IPS DF 6.9 (cell line): ENCODE results near the gene FHIT.

Experiments
- DNase-seq: peaks from one replicate; pipeline ENCODE4 v3.0.0-alpha.2; 2013; ENCODE audit warnings: low read depth, low spot score
- H3K27ac ChIP-seq: one replicate; pipeline ENCODE4 v1.5.1; 2013; ENCODE audit warnings: low read length, control low read depth
- H3K27me3 ChIP-seq: 2 replicates; pipeline ENCODE4 v1.6.1; 2013; ENCODE audit warnings: mild to moderate bottlenecking, low read length; ENCODE audit not compliant: control insufficient read depth, insufficient read depth
- H3K36me3 ChIP-seq: 2 replicates; pipeline ENCODE4 v1.6.1; 2013; ENCODE audit warnings: low read length; ENCODE audit not compliant: control insufficient read depth, insufficient read depth
- H3K4me1 ChIP-seq: 2 replicates; pipeline ENCODE4 v1.6.1; 2013; ENCODE audit warnings: low read length; ENCODE audit not compliant: control insufficient read depth, insufficient read depth
- H3K4me3 ChIP-seq: 2 replicates; pipeline ENCODE4 v1.5.1; 2013; ENCODE audit warnings: mild to moderate bottlenecking, low read length
- H3K9me3 ChIP-seq: 2 replicates; pipeline ENCODE4 v1.6.1; 2013; ENCODE audit warnings: low read length, inconsistent platforms; ENCODE audit not compliant: control insufficient read depth, insufficient read depth
- WGBS: extraction: QIAGEN DNeasy Blood & Tissue Kit; methylation state at CpG from one replicate; pipeline ENCODE4 v1.1.7; 2013; ENCODE audit warnings: mixed read lengths, missing lambda C conversion rate; ENCODE audit not compliant: insufficient read length, insufficient coverage; 5-methylcytosine and 5-hydroxymethylcytosine counted together

FHIT gene

DNA sequence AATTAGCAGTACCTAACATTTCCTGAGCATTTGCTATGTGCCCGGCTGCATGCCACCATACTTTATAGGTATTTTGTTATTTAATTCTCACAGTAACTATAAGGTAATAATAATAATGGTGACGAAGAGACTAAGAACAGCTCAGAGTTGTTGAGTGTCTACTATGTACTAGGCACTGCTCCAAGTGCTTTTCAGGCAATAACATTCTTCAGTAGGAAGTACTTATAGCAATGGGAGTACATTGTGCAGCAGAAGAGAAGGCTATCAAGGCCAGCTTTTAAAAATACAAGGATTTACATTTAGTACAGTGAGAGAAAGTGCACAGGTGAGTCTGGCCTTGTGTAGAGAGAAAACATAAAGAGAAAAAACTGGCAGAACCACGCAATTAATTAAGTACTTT is 647.4 kb downstream of the FHIT start:
- 0 out of 2 replicates have a peak, but pooled peaks cover 1% of the 10 kb centered on the region for H3K4me1 ChIP-seq
- WGBS: no CpG with 5 or more reads among the region's 3 CpGs
- no peak for DNase-seq

DNA sequence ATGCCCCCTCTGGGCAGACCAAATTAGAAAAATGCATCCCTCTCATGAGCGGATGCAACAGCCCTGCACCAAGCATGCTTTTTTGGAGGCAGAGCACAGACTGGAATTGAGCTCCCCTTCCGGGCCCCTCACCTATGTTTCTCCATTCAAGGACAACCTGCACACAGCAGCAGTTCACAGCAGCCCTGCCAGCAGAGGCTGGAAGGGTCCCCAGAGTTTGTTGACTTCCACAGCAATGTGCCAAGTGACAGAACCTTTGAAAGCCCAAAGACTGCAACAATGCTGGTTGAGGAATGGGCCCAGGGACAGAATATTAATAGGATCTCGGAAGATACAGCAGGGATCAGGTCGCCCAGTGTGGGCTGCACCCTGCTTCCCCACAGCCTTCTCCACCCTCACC is 650.4 kb downstream of the FHIT start:
- WGBS: no CpG with 5 or more reads among the region's 4 CpGs
- H3K27me3 ChIP-seq: no peaks in the 10 kb centered on the region
- H3K36me3 ChIP-seq: no peaks in the 10 kb centered on the region
- H3K4me1 ChIP-seq: 0 out of 2 replicates have a peak, but pooled peaks cover 1% of the 10 kb centered on the region
- H3K27ac ChIP-seq: no peak overlapping the region
- no peak for DNase-seq
- no peaks in the 10 kb centered on the region for H3K9me3 ChIP-seq
- no peak overlapping the region for H3K4me3 ChIP-seq

More for the DNA sequence above, 647.4 kb downstream of the FHIT start:
- Histone ChIP-seq H3K9me3 (no peaks in the 10 kb centered on the region), H3K4me3 (no peak overlapping the region), H3K27me3 (no peaks in the 10 kb centered on the region), H3K36me3 (no peaks in the 10 kb centered on the region), H3K27ac (no peak overlapping the region)

DNA sequence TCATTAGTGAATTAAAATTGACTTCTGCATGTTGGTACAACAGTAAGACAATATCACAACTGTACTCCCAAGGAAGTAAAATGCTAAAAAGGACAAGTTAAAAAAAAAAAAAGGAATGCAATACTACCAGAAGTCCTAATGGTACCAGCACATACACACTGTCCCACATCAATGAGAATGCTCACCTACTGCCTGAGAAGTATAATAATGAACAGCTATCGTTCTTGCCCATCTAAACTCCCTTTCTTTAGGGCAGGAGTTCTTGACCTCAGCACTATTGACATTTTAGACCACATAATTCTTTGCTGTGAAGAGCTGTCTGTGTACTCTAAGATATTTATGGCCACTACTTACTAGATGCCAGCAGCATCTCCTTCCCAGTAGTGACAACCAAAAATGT is 651.7 kb downstream of the FHIT start:
- H3K27ac ChIP-seq: no peak overlapping the region
- no peaks in the 10 kb centered on the region for H3K9me3 ChIP-seq
- 0 out of 2 replicates have a peak, but pooled peaks cover 1% of the 10 kb centered on the region for H3K4me1 ChIP-seq
- no peaks in the 10 kb centered on the region for H3K27me3 ChIP-seq
- H3K4me3 ChIP-seq: no peak overlapping the region
- no peak for DNase-seq
- no CpG with 5 or more reads among the region's 1 CpG for WGBS
- no peaks in the 10 kb centered on the region for H3K36me3 ChIP-seq

DNA sequence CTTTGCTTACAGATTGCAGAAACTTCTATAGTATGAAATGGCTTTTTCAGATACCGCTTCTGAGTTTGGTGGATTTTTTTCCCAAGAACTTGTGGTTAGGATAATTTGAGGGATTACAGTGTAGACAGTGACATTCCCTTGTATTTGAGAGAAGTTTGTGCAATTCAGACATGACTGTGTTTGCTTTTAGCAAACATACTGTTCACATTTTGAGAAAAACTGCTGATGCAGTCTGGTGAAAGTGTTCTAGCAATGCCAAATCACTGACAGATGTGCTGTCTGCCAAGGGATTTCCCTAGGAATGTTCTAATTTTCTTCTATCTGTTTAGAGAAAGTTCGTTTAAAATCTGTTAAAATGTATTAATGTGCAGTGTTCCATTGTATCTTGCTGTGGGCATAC is 652.6 kb downstream of the FHIT start:
- no peaks in the 10 kb centered on the region for H3K36me3 ChIP-seq
- WGBS: no CpG with 5 or more reads among the region's 2 CpGs
- H3K4me1 ChIP-seq: 0 out of 2 replicates have a peak, but pooled peaks cover 1% of the 10 kb centered on the region
- H3K4me3 ChIP-seq: no peak overlapping the region
- H3K27me3 ChIP-seq: no peaks in the 10 kb centered on the region
- H3K27ac ChIP-seq: no peak overlapping the region
- DNase-seq: no peak
- no peaks in the 10 kb centered on the region for H3K9me3 ChIP-seq

- Histone ChIP-seq H3K4me1 (no peaks in the 10 kb centered on the region), H3K36me3 (no peaks in the 10 kb centered on the region), H3K9me3 (no peaks in the 10 kb centered on the region), H3K27me3 (no peaks in the 10 kb centered on the region), H3K4me3 (no peak overlapping the region), H3K27ac (no peak overlapping the region)
- no CpG with 5 or more reads among the region's 6 CpGs for WGBS
- no peak for DNase-seq
These were observed 657.2 kb downstream of the FHIT start for GRCh38 chr3:60594025-60594424.

DNA sequence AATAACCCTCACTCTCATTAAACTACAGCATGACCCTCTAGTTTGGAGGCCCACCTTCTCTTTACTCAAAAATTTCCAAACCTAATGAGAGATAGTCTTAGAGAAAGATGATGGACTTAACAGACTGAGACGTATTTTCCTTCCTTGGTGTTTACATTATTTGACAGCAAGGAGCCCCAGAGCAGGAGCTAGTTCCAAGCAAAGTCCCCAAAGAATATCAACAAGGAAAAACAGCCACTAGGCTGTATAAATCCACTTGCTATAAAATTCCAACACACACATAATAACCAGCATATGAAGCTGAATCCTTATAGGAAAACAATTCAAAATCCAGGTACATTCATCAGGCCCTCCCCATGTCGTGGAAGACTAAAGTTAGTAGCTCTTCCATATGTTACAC is 660.0 kb downstream of the FHIT start:
- no peak overlapping the region for H3K27ac ChIP-seq
- H3K36me3 ChIP-seq: no peaks in the 10 kb centered on the region
- no peak for DNase-seq
- no peaks in the 10 kb centered on the region for H3K9me3 ChIP-seq
- H3K4me1 ChIP-seq: peaks cover 3% of the 10 kb centered on the region; the same call in 1 of the 2 replicates
- no peak overlapping the region for H3K4me3 ChIP-seq
- H3K27me3 ChIP-seq: no peaks in the 10 kb centered on the region
- no CpG with 5 or more reads among the region's 2 CpGs for WGBS

DNA sequence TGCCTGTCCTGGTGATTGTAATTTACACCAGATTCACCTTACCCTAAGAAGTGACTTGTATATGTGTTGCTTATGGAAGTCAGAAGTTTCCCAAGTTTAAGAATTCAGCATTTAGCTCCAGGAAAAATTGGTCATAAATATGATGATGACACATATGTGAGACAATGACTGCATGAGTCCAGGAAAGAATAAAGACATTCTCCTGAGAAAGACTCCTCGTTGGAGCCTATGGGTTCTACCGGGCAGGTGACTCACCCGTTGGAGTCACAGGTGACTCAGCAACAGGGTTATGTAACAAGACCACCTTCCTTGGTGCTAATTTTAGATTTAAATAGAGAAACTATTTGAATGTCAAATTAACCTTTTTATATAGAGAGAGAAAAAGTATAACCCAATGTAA is 662.4 kb downstream of the FHIT start:
- Histone ChIP-seq H3K4me1 (peaks cover 3% of the 10 kb centered on the region; the same call in 1 of the 2 replicates), H3K9me3 (no peaks in the 10 kb centered on the region), H3K36me3 (no peaks in the 10 kb centered on the region), H3K27me3 (no peaks in the 10 kb centered on the region), H3K27ac (no peak overlapping the region), H3K4me3 (no peak overlapping the region)
- WGBS: no CpG with 5 or more reads among the region's 3 CpGs
- no peak for DNase-seq

GRCh38 chr3:60585918-60586317 is 665.3 kb downstream of the FHIT start:
- no peak overlapping the region for H3K27ac ChIP-seq

GRCh38 chr3:60584250-60584649 is 667.0 kb downstream of the FHIT start:
- no peak overlapping the region for H3K4me3 ChIP-seq
- H3K27me3 ChIP-seq: no peaks in the 10 kb centered on the region
- WGBS: no CpG with 5 or more reads among the region's 2 CpGs
- H3K36me3 ChIP-seq: no peaks in the 10 kb centered on the region
- H3K27ac ChIP-seq: no peak overlapping the region
- H3K9me3 ChIP-seq: no peaks in the 10 kb centered on the region
- peaks cover 4% of the 10 kb centered on the region; the same call in 1 of the 2 replicates for H3K4me1 ChIP-seq
- DNase-seq: no peak

More at GRCh38 chr3:60585918-60586317, 665.3 kb downstream of the FHIT start:
- Histone ChIP-seq H3K27me3 (no peaks in the 10 kb centered on the region), H3K4me1 (peaks cover 4% of the 10 kb centered on the region; the same call in 1 of the 2 replicates), H3K4me3 (no peak overlapping the region), H3K9me3 (no peaks in the 10 kb centered on the region), H3K36me3 (no peaks in the 10 kb centered on the region)
- WGBS: no CpG with 5 or more reads among the region's 1 CpG
- DNase-seq: no peak

DNA sequence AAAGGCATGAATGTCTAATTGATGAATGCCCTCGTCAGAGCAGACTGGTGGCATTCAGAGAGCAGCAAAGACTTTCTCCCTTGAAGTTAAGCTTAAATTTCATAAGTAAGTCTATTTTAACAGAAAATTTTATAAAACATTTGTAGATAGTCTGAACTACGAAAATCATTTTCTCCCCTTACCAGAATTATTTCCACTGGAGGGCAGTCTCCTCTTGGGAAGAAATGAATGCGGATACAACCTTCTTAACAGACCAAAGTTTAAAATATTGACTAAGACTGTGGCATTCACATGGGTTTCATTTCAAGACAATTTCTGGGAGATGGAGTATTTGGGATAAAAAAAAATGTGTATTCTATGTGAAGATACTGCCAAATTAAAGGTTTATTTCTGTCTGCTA is 669.0 kb downstream of the FHIT start:
- Histone ChIP-seq H3K9me3 (no peaks in the 10 kb centered on the region), H3K4me3 (no peak overlapping the region), H3K36me3 (no peaks in the 10 kb centered on the region), H3K27ac (no peak overlapping the region), H3K4me1 (peaks cover 1% of the 10 kb centered on the region; the same call in 1 of the 2 replicates), H3K27me3 (no peaks in the 10 kb centered on the region)
- no CpG with 5 or more reads among the region's 3 CpGs for whole genome bisulfite sequencing
- no peak for DNase-seq

DNA sequence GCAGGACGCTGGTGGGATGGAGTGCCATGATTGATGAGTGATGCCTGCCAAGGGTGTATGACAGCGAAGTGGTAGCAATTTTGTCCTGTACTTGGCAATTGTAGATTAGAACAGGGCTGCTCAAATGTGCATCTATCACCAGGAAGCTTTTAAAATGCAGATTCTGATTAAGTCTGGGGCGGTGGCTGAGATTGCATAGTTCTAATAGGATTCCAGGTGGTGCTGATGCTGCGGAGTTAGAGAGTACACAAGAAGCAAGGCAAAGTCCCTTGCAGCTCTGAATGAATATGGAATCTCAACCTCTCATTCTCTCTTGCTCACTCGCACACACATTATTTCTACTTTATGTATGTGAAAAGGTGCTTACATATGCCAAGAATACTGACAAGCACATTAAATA is 670.4 kb downstream of the FHIT start:
- Histone ChIP-seq H3K4me3 (no peak overlapping the region), H3K36me3 (no peaks in the 10 kb centered on the region), H3K4me1 (peaks cover 2% of the 10 kb centered on the region; the same call in 1 of the 2 replicates), H3K9me3 (no peaks in the 10 kb centered on the region), H3K27me3 (no peaks in the 10 kb centered on the region), H3K27ac (no peak overlapping the region)
- DNase-seq: no peak
- WGBS: no CpG with 5 or more reads among the region's 5 CpGs
